ENCODE data around the gene PRDM5. TPM values are rescaled to one million over a fixed set of nuclear protein-coding genes. Genes with fewer than 3 reads are reported as not detected.

Gene PRDM5
- total RNA-seq, 2 donors from 2014 or later, result 9.2 to 9.3 TPM

DNA sequence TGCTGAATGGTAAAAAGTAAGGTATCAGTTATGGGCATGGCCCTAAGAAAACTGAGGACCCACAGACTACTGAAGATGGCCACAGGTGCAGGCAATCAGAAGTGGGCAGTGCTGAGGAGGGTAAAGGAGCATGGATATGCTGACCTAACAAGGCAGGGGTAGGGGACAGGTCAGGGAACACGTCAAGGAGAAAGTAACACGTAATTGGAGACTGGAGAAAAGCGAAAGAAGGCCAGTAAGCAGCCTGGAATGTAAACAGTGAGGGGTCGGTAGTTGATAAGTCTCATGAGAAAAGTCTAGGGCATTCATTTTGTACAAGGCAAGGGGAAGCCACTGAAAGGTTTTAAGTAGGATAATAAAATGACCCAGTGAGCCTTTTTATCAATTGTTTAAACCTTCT is 153.3 kb downstream of the PRDM5 start:
- no peaks in the 10 kb centered on the region for H3K9me3 ChIP-seq
- no peak for DNase-seq
- intact Hi-C loops (cut with DNase I), result no loop called here

DNA sequence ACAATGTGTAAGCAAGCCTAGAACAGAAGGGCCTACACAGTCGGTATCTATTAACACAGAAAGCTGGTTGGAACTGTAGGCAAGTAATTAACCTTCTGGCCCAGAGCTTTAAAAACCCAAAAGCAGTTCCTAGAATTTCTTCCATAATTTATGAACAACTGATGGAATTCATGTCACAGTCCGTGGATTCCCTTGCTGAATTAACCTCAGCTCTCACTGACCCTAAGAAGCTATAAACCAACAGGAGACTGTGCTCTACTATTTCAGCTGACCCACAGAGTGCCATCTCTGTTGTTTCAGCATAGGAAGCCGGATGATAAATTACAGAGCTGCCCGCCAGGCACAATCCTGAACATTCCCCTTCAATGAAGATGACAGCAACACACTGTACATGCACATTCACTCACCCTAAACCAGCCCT is 157.3 kb downstream of the PRDM5 start:
- Histone ChIP-seq H3K4me1 (no peaks in the 10 kb centered on the region), H3K4me3 (no peak overlapping the region), H3K9me3 (no peaks in the 10 kb centered on the region), H3K27me3 (no peaks in the 10 kb centered on the region), H3K36me3 (no peaks in the 10 kb centered on the region), H3K9ac (ENCODE audit: low read depth in 2 of 2, low read length in 2 of 2) (no peak overlapping the region), H3K27ac (no peak overlapping the region)
- intact Hi-C loops (cut with DNase I), result no loop called here
- DNase-seq, result no peak
- TF ChIP-seq, protein P1, sequence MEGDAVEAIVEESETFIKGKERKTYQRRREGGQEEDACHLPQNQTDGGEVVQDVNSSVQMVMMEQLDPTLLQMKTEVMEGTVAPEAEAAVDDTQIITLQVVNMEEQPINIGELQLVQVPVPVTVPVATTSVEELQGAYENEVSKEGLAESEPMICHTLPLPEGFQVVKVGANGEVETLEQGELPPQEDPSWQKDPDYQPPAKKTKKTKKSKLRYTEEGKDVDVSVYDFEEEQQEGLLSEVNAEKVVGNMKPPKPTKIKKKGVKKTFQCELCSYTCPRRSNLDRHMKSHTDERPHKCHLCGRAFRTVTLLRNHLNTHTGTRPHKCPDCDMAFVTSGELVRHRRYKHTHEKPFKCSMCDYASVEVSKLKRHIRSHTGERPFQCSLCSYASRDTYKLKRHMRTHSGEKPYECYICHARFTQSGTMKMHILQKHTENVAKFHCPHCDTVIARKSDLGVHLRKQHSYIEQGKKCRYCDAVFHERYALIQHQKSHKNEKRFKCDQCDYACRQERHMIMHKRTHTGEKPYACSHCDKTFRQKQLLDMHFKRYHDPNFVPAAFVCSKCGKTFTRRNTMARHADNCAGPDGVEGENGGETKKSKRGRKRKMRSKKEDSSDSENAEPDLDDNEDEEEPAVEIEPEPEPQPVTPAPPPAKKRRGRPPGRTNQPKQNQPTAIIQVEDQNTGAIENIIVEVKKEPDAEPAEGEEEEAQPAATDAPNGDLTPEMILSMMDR (IDR thresholded peaks at IDR 0.05), result no peak

More for the DNA sequence above, 153.3 kb downstream of the PRDM5 start:
- H3K27ac ChIP-seq, result no peak overlapping the region
- H3K9ac ChIP-seq (ENCODE audit: low read depth in 2 of 2, low read length in 2 of 2), result no peak overlapping the region
- TF ChIP-seq, protein P1 (IDR thresholded peaks at IDR 0.05), result no peak
- H3K4me1 ChIP-seq, result no peaks in the 10 kb centered on the region
- H3K4me3 ChIP-seq, result no peak overlapping the region
- H3K27me3 ChIP-seq, result no peaks in the 10 kb centered on the region
- H3K36me3 ChIP-seq, result no peaks in the 10 kb centered on the region

DNA sequence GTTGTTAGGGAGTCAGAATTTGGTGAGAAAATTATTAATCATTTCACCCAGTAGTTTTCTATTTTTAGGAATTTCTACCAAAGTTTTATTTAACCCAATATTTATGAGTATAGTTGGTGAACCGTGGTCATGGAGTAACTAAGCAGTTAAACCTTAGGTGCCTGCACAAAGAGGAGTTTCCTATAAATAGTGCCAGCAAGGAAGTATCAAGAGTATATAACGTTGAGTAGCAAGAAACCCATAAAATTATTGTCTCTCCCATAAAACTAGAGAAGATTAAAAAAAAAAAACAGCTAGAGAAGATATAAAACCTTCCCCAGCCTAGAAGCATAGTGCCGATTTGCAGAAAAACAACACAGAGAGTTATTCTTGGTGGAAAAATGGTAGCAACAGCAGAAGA is 158.9 kb downstream of the PRDM5 start:
- TF ChIP-seq, protein P1 (IDR thresholded peaks at IDR 0.05), result no peak
- no peak overlapping the region for H3K4me3 ChIP-seq
- H3K4me1 ChIP-seq, result no peaks in the 10 kb centered on the region
- intact Hi-C loops (cut with DNase I), result no loop called here
- H3K9ac ChIP-seq (ENCODE audit: low read depth in 2 of 2, low read length in 2 of 2), result no peak overlapping the region
- H3K9me3 ChIP-seq, result no peaks in the 10 kb centered on the region
- H3K36me3 ChIP-seq, result no peaks in the 10 kb centered on the region
- no peak overlapping the region for H3K27ac ChIP-seq
- H3K27me3 ChIP-seq, result no peaks in the 10 kb centered on the region
- DNase-seq, result no peak

DNA sequence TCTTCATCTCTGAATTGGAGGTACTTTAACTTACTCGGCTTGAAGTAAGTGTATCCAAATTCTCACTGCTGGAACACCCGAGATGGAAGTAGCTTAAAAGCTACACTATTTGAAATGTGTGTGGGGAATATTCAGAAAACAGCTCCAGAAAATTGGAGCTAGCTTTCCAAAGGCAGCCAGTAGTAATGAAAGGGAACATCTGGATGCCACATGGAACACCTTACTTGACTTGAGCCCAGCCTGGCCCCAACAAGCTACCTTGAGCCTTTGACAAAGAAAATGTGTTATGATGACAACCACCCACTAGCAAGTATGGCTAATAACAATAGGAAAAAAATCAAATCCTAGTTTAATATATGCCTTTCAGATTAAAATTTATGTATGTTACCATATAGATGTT is 161.5 kb downstream of the PRDM5 start:
- H3K36me3 ChIP-seq, result no peaks in the 10 kb centered on the region
- no peaks in the 10 kb centered on the region for H3K27me3 ChIP-seq
- no peaks in the 10 kb centered on the region for H3K9me3 ChIP-seq
- no peak overlapping the region for H3K9ac ChIP-seq (ENCODE audit: low read depth in 2 of 2, low read length in 2 of 2)
- DNase-seq, result no peak
- TF ChIP-seq, protein P1 (IDR thresholded peaks at IDR 0.05), result no peak
- H3K27ac ChIP-seq, result no peak overlapping the region
- no peaks in the 10 kb centered on the region for H3K4me1 ChIP-seq
- H3K4me3 ChIP-seq, result no peak overlapping the region
- intact Hi-C loops (cut with DNase I), result no loop called here

DNA sequence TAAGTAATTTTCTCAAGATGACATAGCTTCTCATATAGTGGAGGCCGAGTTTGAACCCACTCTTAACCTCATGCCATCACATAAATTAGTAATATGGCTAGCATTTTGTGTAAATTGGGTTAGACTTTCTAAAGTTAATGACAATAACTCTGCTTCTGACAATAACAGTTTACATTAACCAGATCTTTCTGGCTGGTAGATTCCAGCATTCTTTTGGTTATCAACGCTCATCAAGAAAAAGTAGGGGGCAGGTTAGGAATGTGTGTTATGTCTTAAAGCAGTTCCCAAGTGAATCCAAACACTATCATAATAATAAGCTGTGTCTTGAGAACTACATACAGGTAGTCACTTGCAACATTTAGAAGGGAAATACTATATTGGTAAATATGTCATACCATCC is 162.5 kb downstream of the PRDM5 start:
- H3K36me3 ChIP-seq, result no peaks in the 10 kb centered on the region
- H3K9ac ChIP-seq (ENCODE audit: low read depth in 2 of 2, low read length in 2 of 2), result no peak overlapping the region
- no peak for DNase-seq
- TF ChIP-seq, protein P1 (IDR thresholded peaks at IDR 0.05), result no peak
- no peaks in the 10 kb centered on the region for H3K9me3 ChIP-seq
- no peaks in the 10 kb centered on the region for H3K4me1 ChIP-seq
- intact Hi-C loops (cut with DNase I), result no loop called here
- H3K27me3 ChIP-seq, result no peaks in the 10 kb centered on the region
- H3K27ac ChIP-seq, result no peak overlapping the region
- H3K4me3 ChIP-seq, result no peak overlapping the region

DNA sequence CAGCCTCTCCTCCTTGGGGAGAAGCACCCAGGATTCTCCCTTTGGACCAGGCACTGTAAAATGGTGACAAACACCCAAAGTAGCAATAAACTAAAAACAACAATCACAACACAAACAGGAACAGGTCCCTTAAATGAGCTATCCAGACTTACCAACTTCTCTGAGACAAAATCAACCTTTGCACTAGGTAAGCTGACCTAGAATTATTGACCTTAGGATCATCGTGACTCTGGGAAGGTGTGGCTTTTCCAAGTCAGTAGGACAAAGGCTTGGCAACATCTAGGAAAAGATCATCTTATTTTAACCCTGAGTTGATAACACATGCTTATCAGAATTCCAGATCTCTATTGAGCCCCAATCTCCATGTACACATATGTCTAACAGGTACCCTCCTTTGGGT is 166.7 kb downstream of the PRDM5 start:
- Histone ChIP-seq H3K27me3 (no peaks in the 10 kb centered on the region), H3K9ac (ENCODE audit: low read depth in 2 of 2, low read length in 2 of 2) (no peak overlapping the region), H3K9me3 (no peaks in the 10 kb centered on the region), H3K27ac (no peak overlapping the region), H3K4me3 (no peak overlapping the region), H3K4me1 (no peaks in the 10 kb centered on the region), H3K36me3 (no peaks in the 10 kb centered on the region)
- no peak for DNase-seq
- TF ChIP-seq, protein P1 (IDR thresholded peaks at IDR 0.05), result no peak
- intact Hi-C loops (cut with DNase I), result no loop called here
